HepG2 (cell line): ENCODE data around the gene TYROBP. TPM values are rescaled to one million over a fixed set of nuclear protein-coding genes. Genes with fewer than 3 reads are reported as not detected.

Experiments
- ADNP ChIP-seq: sonication (generic); formaldehyde crosslinking; IDR thresholded peaks from 2 replicates; pipeline ENCODE4 v1.4.0; 2020; ENCODE audit warnings: missing genetic modification reagents
- CREB1 ChIP-seq, 2 experiments: fragments of 450-650 bp in 1 of 2; IDR thresholded peaks; 2 replicates each; pipeline ENCODE4 v1.6.1; 2016 to 2017; ENCODE audit warnings: control low read depth in 1 of 2, mild to moderate bottlenecking in 1 of 2, missing compliant biosample characterization in 1 of 2, missing genetic modification characterization in 1 of 2
- ELK4 ChIP-seq: sonication (generic); formaldehyde crosslinking; IDR thresholded peaks from 2 replicates; pipeline ENCODE4 v1.9.0; 2021; ENCODE audit warnings: missing genetic modification reagents, borderline replicate concordance
- FOXC1 ChIP-seq: sonication (generic); formaldehyde crosslinking; IDR thresholded peaks from 2 replicates; pipeline ENCODE4 v1.8.0; 2022; ENCODE audit warnings: mild to moderate bottlenecking, missing genetic modification reagents, borderline replicate concordance
- HHEX ChIP-seq: IDR thresholded peaks from 2 replicates; pipeline ENCODE4 v1.6.1; 2016; ENCODE audit warnings: control low read depth
- IRF9 ChIP-seq: sonication (generic); formaldehyde crosslinking; IDR thresholded peaks from 2 replicates; pipeline ENCODE4 v1.8.0; 2022; ENCODE audit warnings: missing genetic modification reagents, mild to moderate bottlenecking, borderline replicate concordance
- ISX ChIP-seq: sonication (generic); formaldehyde crosslinking; conservative IDR thresholded peaks from 2 replicates; pipeline ENCODE4 v1.5.0; 2020; ENCODE audit warnings: missing genetic modification reagents
- KDM1A ChIP-seq: IDR thresholded peaks from 2 replicates; pipeline ENCODE4 v1.6.1; 2016; ENCODE audit warnings: missing compliant biosample characterization
- MXD3 ChIP-seq: IDR thresholded peaks from 2 replicates; pipeline ENCODE4 v1.6.1; 2016; ENCODE audit warnings: mild to moderate bottlenecking, missing biosample characterization, missing genetic modification reagents
- NR2F1 ChIP-seq, 2 experiments: fragments of 450-650 bp in 1 of 2; formaldehyde crosslinking in 1 of 2; IDR thresholded peaks; 2 replicates each; pipeline versions ENCODE4 v1.5.0 to v1.6.1; 2016 to 2020; ENCODE audit warnings: mild to moderate bottlenecking in 1 of 2, missing compliant biosample characterization in 1 of 2, missing genetic modification reagents in 1 of 2, moderate library complexity in 1 of 2
- PHF21A ChIP-seq: sonication (generic); formaldehyde crosslinking; IDR thresholded peaks from 2 replicates; pipeline ENCODE4 v1.5.0; 2020; ENCODE audit warnings: mild to moderate bottlenecking, missing genetic modification reagents
- RXRB ChIP-seq: IDR thresholded peaks from 2 replicates; pipeline ENCODE4 v1.6.1; 2016; ENCODE audit warnings: borderline replicate concordance, missing genetic modification reagents, missing compliant biosample characterization
- SIN3B ChIP-seq: fragments of 150-350 bp; IDR thresholded peaks from 2 replicates; pipeline ENCODE4 v1.6.1; 2014; ENCODE audit warnings: low read length
- ZBTB1 ChIP-seq: sonication (generic); formaldehyde crosslinking; IDR thresholded peaks from 2 replicates; pipeline ENCODE4 v1.4.0; 2020; ENCODE audit warnings: missing genetic modification reagents, borderline replicate concordance
- ZBTB39 ChIP-seq: sonication (generic); formaldehyde crosslinking; IDR thresholded peaks from 2 replicates; pipeline ENCODE4 v1.5.0; 2020; ENCODE audit warnings: missing genetic modification reagents
- ZBTB7B ChIP-seq: sonication (generic); formaldehyde crosslinking; IDR thresholded peaks from 2 replicates; pipeline ENCODE4 v1.4.0; 2020; ENCODE audit warnings: missing genetic modification reagents
- ZKSCAN8 ChIP-seq: IDR thresholded peaks from 2 replicates; pipeline ENCODE4 v1.6.1; 2016; ENCODE audit warnings: borderline replicate concordance, missing genetic modification reagents, missing compliant biosample characterization
- ZNF224 ChIP-seq: sonication (generic); formaldehyde crosslinking; IDR thresholded peaks from 2 replicates; pipeline ENCODE4 v1.5.0; 2020; ENCODE audit warnings: mild to moderate bottlenecking, missing genetic modification reagents
- ZNF33A ChIP-seq: sonication (generic); formaldehyde crosslinking; IDR thresholded peaks from 2 replicates; pipeline ENCODE4 v1.5.1; 2020; ENCODE audit warnings: missing genetic modification reagents, mild to moderate bottlenecking, moderate library complexity, borderline replicate concordance
- ZNF503 ChIP-seq: sonication (generic); formaldehyde crosslinking; IDR thresholded peaks from 2 replicates; pipeline ENCODE4 v1.4.0; 2020; ENCODE audit warnings: missing genetic modification reagents
- ZNF589 ChIP-seq: sonication (generic); formaldehyde crosslinking; conservative IDR thresholded peaks from 2 replicates; pipeline ENCODE4 v1.8.0; 2022; ENCODE audit warnings: mild to moderate bottlenecking, moderate library complexity, missing genetic modification reagents
- ZNF616 ChIP-seq: sonication (generic); formaldehyde crosslinking; IDR thresholded peaks from 2 replicates; pipeline ENCODE4 v1.5.0; 2020; ENCODE audit warnings: low read depth, mild to moderate bottlenecking, missing genetic modification reagents
- ZNF670 ChIP-seq: sonication (generic); formaldehyde crosslinking; IDR thresholded peaks from 2 replicates; pipeline ENCODE4 v1.8.0; 2022; ENCODE audit warnings: mild to moderate bottlenecking, missing genetic modification reagents, borderline replicate concordance
- polyA plus RNA-seq, 8 experiments: library from polyadenylated mRNA; depleted of rRNA in 3 of 8; stranded (reverse) in 7 of 8; unstranded in 1 of 8; fragments of >200 nt; fragmentation: Illumina TruSeq in 4 of 8; extraction: Trizol in 4 of 8; gene quantifications; 2 replicates each; pipeline versions ENCODE4 v1.2.1 to v1.2.3, GENCODE V29; 2011 to 2016; ENCODE audit warnings: low read depth in 4 of 8, missing spikeins in 1 of 8, mixed read lengths in 1 of 8; ENCODE audit not compliant: insufficient read depth in 1 of 8
- total RNA-seq, 5 experiments: library from RNA; depleted of rRNA; stranded (reverse); fragments of >200 nt; fragmentation: Illumina TruSeq; extraction: Trizol; gene quantifications; 2 replicates each; pipeline ENCODE4 v1.2.3, GENCODE V29; 2016; ENCODE audit warnings: low read depth in 1 of 5

The TYROBP gene
- total and polyA plus RNA-seq, 2 of the 13 experiments (the other 11 are each of a cell fraction or from before 2014, with no cell fraction given), result not detected

GRCh38 chr19:35879770-35880317 is 28.3 kb downstream of the TYROBP start (continued):
- TF ChIP-seq ELK4, result no peak
- TF ChIP-seq KDM1A (CRISPR knock-in tag), result no peak
- TF ChIP-seq ZNF503 (CRISPR knock-in tag), result peak; percentile 69; the same call in 1 of the 2 replicates
- TF ChIP-seq ZBTB7B (CRISPR knock-in tag), result peak; percentile 74; the same call in 1 of the 2 replicates
- TF ChIP-seq ZNF616 (CRISPR knock-in tag), result peak; percentile 55; the same call in 1 of the 2 replicates
- no peak for TF ChIP-seq ZNF224 (CRISPR knock-in tag)
- peak; percentile 44; the same call in 1 of the 2 replicates for TF ChIP-seq ZNF670 (CRISPR knock-in tag)
- TF ChIP-seq ZNF33A (CRISPR knock-in tag), result no peak
- TF ChIP-seq NR2F1 (CRISPR knock-in tag; IDR thresholded peaks at IDR 0.05), result no peak; a peak in 1 of 4 replicates
- peak; percentile 97 for TF ChIP-seq ISX
- no peak for TF ChIP-seq CREB1 (IDR thresholded peaks at IDR 0.05)
- no peak for TF ChIP-seq CREB1 (CRISPR knock-in tag; IDR thresholded peaks at IDR 0.05)
- no peak for TF ChIP-seq HHEX (CRISPR knock-in tag)
- TF ChIP-seq ZBTB1 (CRISPR knock-in tag), result peak; percentile 69; the same call in 1 of the 2 replicates
- peak; percentile 89 for TF ChIP-seq ZNF589 (CRISPR knock-in tag)
- TF ChIP-seq ZBTB39, result no peak
- peak; percentile 59; the same call in 1 of the 2 replicates for TF ChIP-seq FOXC1
- TF ChIP-seq MXD3 (CRISPR knock-in tag), result peak; percentile 97
- TF ChIP-seq PHF21A (CRISPR knock-in tag), result peak; percentile 35; the same call in 1 of the 2 replicates
- TF ChIP-seq RXRB (CRISPR knock-in tag), result peak; percentile 71
- TF ChIP-seq ADNP (CRISPR knock-in tag), result no peak
- TF ChIP-seq IRF9 (CRISPR knock-in tag), result 0 out of 2 replicates have a peak, but pooled peaks have one; percentile 63
- TF ChIP-seq ZKSCAN8 (CRISPR knock-in tag), result 0 out of 2 replicates have a peak, but pooled peaks have one; percentile 42
- no peak for TF ChIP-seq SIN3B
